Endothelial cell of umbilical vein (primary cell): ENCODE measurements around the gene NKIRAS1. TPM values are rescaled to one million over a fixed set of nuclear protein-coding genes. Genes with fewer than 3 reads are reported as not detected.

Experiments used
- BruUV-seq: library from RNA; stranded (reverse); fragments of 400-500 nt; replicated peaks from 2 replicates; lab custom pipeline; 2021; lab: Mats Ljungman, UMichigan
- CTCF ChIA-PET: fragments of 300-600, 350-600 bp; sonication (Branson Sonifier 250); formaldehyde crosslinking; loops from one replicate; lab custom pipeline; 2021; ENCODE audit warnings: antibody characterized with exemption, inconsistent platforms; lab: Charles Lee
- POLR2A ChIA-PET: fragments of 300-600, 350-600 bp; sonication (Branson Sonifier 250); formaldehyde crosslinking; loops from one replicate; lab custom pipeline; 2021; ENCODE audit warnings: antibody characterized with exemption, inconsistent platforms; lab: Charles Lee
- DNase-seq: peaks from one replicate; pipeline ENCODE4 v3.0.0-alpha.2; 2011; ENCODE audit warnings: low read depth, low spot score
- FAIRE-seq: peaks from 2 replicates; lab custom pipeline; 2011; peaks lifted over from hg19 to GRCh38; lab: Jason Lieb, UNC
- H2AFZ ChIP-seq: 2 replicates; pipeline ENCODE4 v1.6.0; 2012; ENCODE audit warnings: low read depth, low read length, control low read depth, inconsistent platforms
- H3K27ac ChIP-seq: 2 replicates; pipeline ENCODE4 v1.5.1; 2011; ENCODE audit warnings: low read depth, mild to moderate bottlenecking, control low read depth, low read length, moderate library complexity; ENCODE audit not compliant: insufficient read depth
- H3K27me3 ChIP-seq, 2 experiments: 2 replicates each; pipeline versions ENCODE4 v1.6.0 to v1.6.1; 2011; ENCODE audit warnings: low read length in 2 of 2, mixed read lengths in 1 of 2; ENCODE audit not compliant: control insufficient read depth in 2 of 2, insufficient read depth in 2 of 2
- H3K36me3 ChIP-seq, 2 experiments: 2 replicates in 1 of 2; 3 replicates in 1 of 2; pipeline ENCODE4 v1.5.1; 2011; ENCODE audit warnings: low read length in 2 of 2, mild to moderate bottlenecking in 1 of 2, moderate library complexity in 1 of 2; ENCODE audit not compliant: control insufficient read depth in 2 of 2, insufficient read depth in 2 of 2; ENCODE audit errors: extremely low read depth in 1 of 2
- H3K4me1 ChIP-seq: 3 replicates; pipeline ENCODE4 v1.5.1; 2011; ENCODE audit warnings: mild to moderate bottlenecking, low read length; ENCODE audit not compliant: control insufficient read depth, insufficient read depth; ENCODE audit errors: extremely low read depth
- H3K4me2 ChIP-seq: 2 replicates; pipeline ENCODE4 v1.6.1; 2011; ENCODE audit warnings: low read length, control low read depth, mixed read lengths; ENCODE audit not compliant: insufficient read depth
- H3K4me3 ChIP-seq, 3 experiments: fragments of 200-600 bp in 1 of 3; sonication (generic), shearing (Covaris generic) in 1 of 3; replicated peaks in 1 of 3; 2 replicates each; pipeline ENCODE4 v1.5.1; 2011 to 2016; ENCODE audit warnings: control low read depth in 3 of 3, low read length in 3 of 3, mild to moderate bottlenecking in 2 of 3, inconsistent platforms in 1 of 3, low read depth in 1 of 3, moderate library complexity in 1 of 3; ENCODE audit not compliant: insufficient read depth in 1 of 3
- H3K79me2 ChIP-seq: 2 replicates; pipeline ENCODE4 v1.6.0; 2012; ENCODE audit warnings: low read length, inconsistent platforms; ENCODE audit not compliant: control insufficient read depth, insufficient read depth
- H3K9ac ChIP-seq: replicated peaks from 2 replicates; pipeline ENCODE3; 2011; ENCODE audit warnings: low read length, control low read depth; ENCODE audit not compliant: insufficient read depth; ENCODE audit errors: extremely low read depth
- H3K9me1 ChIP-seq: replicated peaks from 3 replicates; pipeline ENCODE4 v1.6.0; 2011; ENCODE audit warnings: mild to moderate bottlenecking, low read length; ENCODE audit not compliant: control insufficient read depth, insufficient read depth; ENCODE audit errors: extremely low read depth
- H3K9me3 ChIP-seq: replicated peaks from 2 replicates; pipeline ENCODE4 v1.5.1; 2012; ENCODE audit warnings: low read length, inconsistent platforms; ENCODE audit not compliant: control insufficient read depth, insufficient read depth
- H4K20me1 ChIP-seq: replicated peaks from 2 replicates; pipeline ENCODE3; 2011; ENCODE audit warnings: mild to moderate bottlenecking, low read length; ENCODE audit not compliant: control insufficient read depth, insufficient read depth; ENCODE audit errors: extremely low read depth
- EZH2 ChIP-seq: IDR thresholded peaks from 2 replicates; pipeline ENCODE4 v1.6.1; 2012; ENCODE audit warnings: borderline replicate concordance, low read depth, mild to moderate bottlenecking, moderate library complexity, low read length, inconsistent platforms; ENCODE audit not compliant: severe bottlenecking
- FOS ChIP-seq: IDR thresholded peaks from 2 replicates; pipeline ENCODE4 v1.6.1; 2011; ENCODE audit warnings: mild to moderate bottlenecking, low read length, moderate library complexity, borderline replicate concordance; ENCODE audit not compliant: insufficient read depth
- GATA2 ChIP-seq: IDR thresholded peaks from 2 replicates; pipeline ENCODE4 v1.7.0; 2011; ENCODE audit warnings: low read depth, mild to moderate bottlenecking, moderate library complexity, mixed read lengths, low read length; ENCODE audit not compliant: insufficient read length, insufficient read depth
- JUN ChIP-seq: IDR thresholded peaks from 2 replicates; pipeline ENCODE4 v1.6.1; 2011; ENCODE audit warnings: borderline replicate concordance, low read depth; ENCODE audit not compliant: insufficient read length, insufficient read depth
- MAX ChIP-seq: IDR thresholded peaks from 2 replicates; pipeline ENCODE4 v1.6.1; 2011; ENCODE audit not compliant: insufficient read depth, insufficient read length
- MYC ChIP-seq: IDR thresholded peaks from one replicate; pipeline ENCODE4 v1.6.1; 2011; ENCODE audit warnings: mild to moderate bottlenecking, low read depth, low read length
- POLR2A ChIP-seq: IDR thresholded peaks from 2 replicates; pipeline ENCODE4 v1.6.1; 2012; ENCODE audit warnings: low read depth, mild to moderate bottlenecking, control low read depth, low read length
- POLR2AphosphoS5 ChIP-seq: IDR thresholded peaks from 2 replicates; pipeline ENCODE4 v1.6.1; 2012; ENCODE audit warnings: low read depth, mild to moderate bottlenecking, control low read depth, low read length, moderate library complexity; ENCODE audit not compliant: insufficient read depth
- dilution Hi-C: fragments of 300-500 bp; cut with MboI; formaldehyde crosslinking; loops from one replicate; pipeline ENCODE4 v1.15.0; 2019; ENCODE audit warnings: low sequenced_read_pairs; ENCODE audit not compliant: extremely low pct_ligation_motif_present
- intact Hi-C: fragments of 100-400 bp; cut with micrococcal nuclease; formaldehyde crosslinking; loops from one replicate; pipeline ENCODE4 v1.10.0; 2022
- polyA plus RNA-seq, 4 experiments: library from polyadenylated mRNA; depleted of rRNA in 3 of 4; stranded (reverse) in 3 of 4; unstranded in 1 of 4; fragments of >200 nt; gene quantifications; 2 replicates each; pipeline versions ENCODE4 v1.2.1 to v1.2.3, GENCODE V29; 2011 to 2012; ENCODE audit warnings: missing spikeins in 1 of 4
- total RNA-seq: library from RNA; stranded (reverse); gene quantifications from 2 replicates; pipeline ENCODE4 v1.2.3, GENCODE V29; 2021
- TF ChIP-seq, protein P1 (sequence below), 2 donors: IDR thresholded peaks; 1 replicate in 1 of 2; 2 replicates in 1 of 2; pipeline ENCODE4 v1.5.1; 2011; ENCODE audit warnings: low read length in 2 of 2, mild to moderate bottlenecking in 2 of 2, moderate library complexity in 2 of 2, control low read depth in 1 of 2, inconsistent platforms in 1 of 2, low read depth in 1 of 2; ENCODE audit not compliant: insufficient read depth in 1 of 2; ENCODE audit errors: extremely low read depth in 1 of 2

NKIRAS1 gene
- total and polyA plus RNA-seq, 2 donors (not counting 3 experiments of a cell fraction or from before 2014, with no cell fraction given) = 2.2 to 2.9 TPM

DNA sequence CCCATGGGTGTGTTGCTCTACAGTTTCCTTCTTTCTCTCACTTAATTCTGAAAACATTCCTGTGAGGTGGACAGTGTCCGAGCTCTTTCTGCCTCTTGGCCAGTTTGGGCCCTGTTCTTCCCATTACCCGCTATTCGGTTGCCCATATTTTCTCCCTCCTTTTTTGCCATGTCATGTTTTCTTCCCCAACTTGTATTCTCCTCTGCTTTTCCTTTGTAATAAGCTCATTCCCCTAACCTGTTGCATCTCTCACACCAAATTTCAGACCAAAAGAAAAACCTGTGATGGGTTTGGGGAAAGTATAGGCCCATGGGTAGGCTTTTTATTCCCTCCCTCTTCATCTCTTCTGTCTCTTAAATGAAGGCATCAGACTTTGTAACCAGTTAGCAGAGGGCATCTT lies 30.5 kb downstream of the NKIRAS1 start:
- no TSS peak for BruUV-seq
- CTCF ChIA-PET = interaction anchor here (1.5 kb wide), 1 partner anchor 52 kb away, joined by 7 read pairs; no protein-coding TSS in a partner anchor

More for the DNA sequence above, 30.5 kb downstream of the NKIRAS1 start:
- POLR2A ChIA-PET = no interaction called here
- Histone ChIP-seq H3K9ac (no peak overlapping the region), H3K4me2 (no peak overlapping the region), H3K4me3 (no peak overlapping the region), H3K27me3 (no peaks in the 10 kb centered on the region), H3K4me1 (peaks cover under 1% of the 10 kb centered on the region), H3K9me3 (no peaks in the 10 kb centered on the region), H4K20me1 (peaks cover 7% of the 10 kb centered on the region), H3K36me3 (peaks cover 2 to 4% of the 10 kb centered on the region in 2 experiments), H3K9me1 (no peaks in the 10 kb centered on the region), H3K79me2 (peaks cover 9% of the 10 kb centered on the region), H2AFZ (no peak overlapping the region), H3K27ac (no peak overlapping the region)
- no peak for FAIRE-seq
- dilution Hi-C loops = no loop called here
- DNase-seq = no peak
- intact Hi-C loops = no loop called here
- no peak for TF ChIP-seq FOS
- TF ChIP-seq MAX = no peak
- no peak for TF ChIP-seq POLR2A
- TF ChIP-seq GATA2 = no peak
- TF ChIP-seq EZH2 = no peak
- no peak for TF ChIP-seq MYC
- no peak for TF ChIP-seq POLR2AphosphoS5
- no peak for TF ChIP-seq JUN
- TF ChIP-seq, protein P1, sequence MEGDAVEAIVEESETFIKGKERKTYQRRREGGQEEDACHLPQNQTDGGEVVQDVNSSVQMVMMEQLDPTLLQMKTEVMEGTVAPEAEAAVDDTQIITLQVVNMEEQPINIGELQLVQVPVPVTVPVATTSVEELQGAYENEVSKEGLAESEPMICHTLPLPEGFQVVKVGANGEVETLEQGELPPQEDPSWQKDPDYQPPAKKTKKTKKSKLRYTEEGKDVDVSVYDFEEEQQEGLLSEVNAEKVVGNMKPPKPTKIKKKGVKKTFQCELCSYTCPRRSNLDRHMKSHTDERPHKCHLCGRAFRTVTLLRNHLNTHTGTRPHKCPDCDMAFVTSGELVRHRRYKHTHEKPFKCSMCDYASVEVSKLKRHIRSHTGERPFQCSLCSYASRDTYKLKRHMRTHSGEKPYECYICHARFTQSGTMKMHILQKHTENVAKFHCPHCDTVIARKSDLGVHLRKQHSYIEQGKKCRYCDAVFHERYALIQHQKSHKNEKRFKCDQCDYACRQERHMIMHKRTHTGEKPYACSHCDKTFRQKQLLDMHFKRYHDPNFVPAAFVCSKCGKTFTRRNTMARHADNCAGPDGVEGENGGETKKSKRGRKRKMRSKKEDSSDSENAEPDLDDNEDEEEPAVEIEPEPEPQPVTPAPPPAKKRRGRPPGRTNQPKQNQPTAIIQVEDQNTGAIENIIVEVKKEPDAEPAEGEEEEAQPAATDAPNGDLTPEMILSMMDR (IDR thresholded peaks at IDR 0.05; ENCODE audit: extremely low read depth in 1 of 2, insufficient read depth in 1 of 2, low read depth in 1 of 2, low read length in 2 of 2) = no peak
